GM18858 (cell line): ENCODE data around the gene WWTR1.

Experiments used
- ATAC-seq: cut with Tn5 transposase; IDR thresholded peaks from one replicate; pipeline ENCODE4 v1.9.1; 2021; ENCODE audit not compliant: unreplicated experiment

Gene WWTR1

DNA sequence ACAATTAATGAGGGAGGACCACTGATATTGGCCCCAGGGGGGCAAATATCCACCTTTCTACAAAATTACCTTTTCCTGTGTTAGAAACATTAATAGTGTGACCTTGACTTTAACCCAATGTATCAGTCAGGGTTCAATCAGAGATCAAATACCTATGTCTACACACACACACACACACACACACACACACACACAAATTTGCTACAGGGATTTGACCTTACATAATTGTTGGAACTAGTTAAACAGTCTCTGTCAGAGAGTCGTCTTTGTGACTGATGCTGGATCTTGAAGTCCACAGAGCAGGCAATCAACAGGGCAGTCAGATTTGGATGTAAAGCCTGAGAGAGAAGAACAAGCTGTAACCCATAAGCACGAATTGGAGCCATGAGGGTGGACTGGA lies 150.9 kb downstream of the WWTR1 start:
- ATAC-seq, result no peak

GRCh38 chr3:149506540-149506939 lies 151.3 kb downstream of the WWTR1 start:
- ATAC-seq, result no peak

GRCh38 chr3:149502438-149502837 lies 155.4 kb downstream of the WWTR1 start:
- ATAC-seq, result no peak

DNA sequence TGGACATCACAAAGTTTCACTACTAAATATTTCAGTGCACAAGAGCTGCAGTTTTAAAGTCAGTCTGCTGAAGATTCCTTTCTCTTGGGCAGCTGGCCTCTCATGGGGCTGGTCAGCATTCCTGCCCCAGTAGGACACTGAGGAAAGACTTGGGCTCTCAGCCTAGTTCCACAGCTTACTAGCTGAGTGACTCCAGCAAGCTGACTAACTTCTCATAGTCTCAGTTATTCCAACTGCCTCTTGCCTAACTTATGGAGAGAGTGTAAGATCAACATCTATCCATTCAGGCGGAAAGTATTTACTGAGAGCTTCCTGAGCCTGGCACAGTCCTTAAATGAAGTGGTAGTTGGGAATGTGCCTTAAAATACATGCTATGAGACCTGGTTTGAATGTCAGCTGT lies 156.3 kb downstream of the WWTR1 start:
- no peak for ATAC-seq

- no peak for ATAC-seq
Observed at GRCh38 chr3:149497966-149498670, 159.7 kb downstream of the WWTR1 start.

DNA sequence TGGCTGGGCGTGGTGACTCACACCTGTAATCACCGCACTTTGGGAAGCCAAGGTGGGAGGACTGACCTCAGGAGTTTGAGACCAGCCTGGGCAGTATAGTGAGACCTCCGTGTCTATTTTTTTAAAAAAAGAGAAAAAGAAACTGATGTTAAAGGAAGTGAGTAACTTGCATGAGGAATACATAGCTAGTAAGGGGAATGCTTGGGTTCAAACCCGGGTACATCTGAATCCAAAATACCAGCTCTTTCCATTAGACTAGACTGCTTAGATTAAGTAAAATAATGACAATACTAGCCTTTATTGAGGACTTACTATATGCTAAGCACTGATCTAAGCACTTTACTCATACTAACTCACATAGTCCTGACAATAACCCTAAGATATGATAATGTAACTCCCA lies 160.9 kb downstream of the WWTR1 start:
- no peak for ATAC-seq

DNA sequence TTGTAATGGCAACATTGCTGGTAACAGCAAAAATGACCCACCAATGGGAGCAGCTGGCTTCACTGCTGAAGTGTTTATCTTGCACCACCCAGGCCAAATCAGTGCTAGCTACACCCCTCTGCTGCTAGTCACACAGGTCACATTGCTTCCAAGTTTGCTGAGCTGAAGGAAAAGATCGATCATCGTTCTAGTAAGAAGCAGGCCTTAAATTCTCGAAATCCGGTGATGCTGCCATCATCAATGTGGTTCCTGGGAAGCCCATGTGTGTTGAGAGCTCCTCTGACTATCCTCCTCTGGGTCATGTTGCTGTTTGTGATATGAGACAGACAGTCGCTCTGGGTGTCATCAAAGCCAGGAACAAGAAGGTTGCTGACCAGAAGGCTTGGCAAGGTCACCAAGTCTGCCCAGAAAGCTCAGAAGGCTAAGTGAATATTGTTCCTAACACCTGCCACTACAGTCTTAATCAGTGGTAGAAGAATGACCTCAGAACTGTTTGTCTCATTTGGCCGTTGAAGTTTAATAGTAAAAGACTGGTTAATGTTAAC lies 162.2 kb downstream of the WWTR1 start:
- no peak for ATAC-seq

DNA sequence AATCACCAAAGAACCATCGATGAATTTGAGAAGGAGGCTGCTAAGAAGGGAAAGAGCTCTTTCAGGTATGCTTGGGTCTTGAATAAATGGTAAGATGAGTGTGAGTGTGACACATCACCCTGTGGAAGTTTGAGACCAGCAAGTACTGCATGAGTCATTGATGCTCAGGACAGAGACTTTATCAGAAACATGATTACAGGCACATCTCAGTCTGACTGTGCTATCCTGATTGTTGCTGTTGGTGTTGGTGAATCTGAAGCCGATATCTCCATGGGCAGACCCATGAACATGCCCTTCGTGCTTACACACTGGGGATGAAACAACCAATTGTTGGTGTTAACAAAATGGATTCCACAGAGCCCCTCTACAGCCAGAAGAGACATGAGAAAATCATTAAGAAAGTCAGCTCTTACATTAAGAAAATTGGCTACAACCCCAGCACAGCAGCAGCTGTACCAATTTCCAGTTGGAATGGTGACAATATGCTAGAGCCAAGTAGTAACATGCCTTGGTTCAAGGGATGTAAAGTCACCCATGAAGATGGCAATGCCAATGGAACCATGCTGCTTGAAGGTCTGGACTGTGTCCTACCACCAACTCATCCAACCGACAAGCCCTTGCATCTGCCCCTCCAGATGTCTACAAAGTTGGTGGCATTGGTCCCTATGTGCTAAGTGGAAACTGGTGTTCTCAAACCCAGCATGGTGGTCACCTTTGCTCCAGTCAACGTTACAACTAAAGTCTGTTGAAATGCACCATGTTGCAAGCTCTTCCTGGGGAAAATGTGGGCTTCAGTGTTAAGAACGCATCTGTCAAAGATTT lies 162.9 kb downstream of the WWTR1 start:
- no peak for ATAC-seq

DNA sequence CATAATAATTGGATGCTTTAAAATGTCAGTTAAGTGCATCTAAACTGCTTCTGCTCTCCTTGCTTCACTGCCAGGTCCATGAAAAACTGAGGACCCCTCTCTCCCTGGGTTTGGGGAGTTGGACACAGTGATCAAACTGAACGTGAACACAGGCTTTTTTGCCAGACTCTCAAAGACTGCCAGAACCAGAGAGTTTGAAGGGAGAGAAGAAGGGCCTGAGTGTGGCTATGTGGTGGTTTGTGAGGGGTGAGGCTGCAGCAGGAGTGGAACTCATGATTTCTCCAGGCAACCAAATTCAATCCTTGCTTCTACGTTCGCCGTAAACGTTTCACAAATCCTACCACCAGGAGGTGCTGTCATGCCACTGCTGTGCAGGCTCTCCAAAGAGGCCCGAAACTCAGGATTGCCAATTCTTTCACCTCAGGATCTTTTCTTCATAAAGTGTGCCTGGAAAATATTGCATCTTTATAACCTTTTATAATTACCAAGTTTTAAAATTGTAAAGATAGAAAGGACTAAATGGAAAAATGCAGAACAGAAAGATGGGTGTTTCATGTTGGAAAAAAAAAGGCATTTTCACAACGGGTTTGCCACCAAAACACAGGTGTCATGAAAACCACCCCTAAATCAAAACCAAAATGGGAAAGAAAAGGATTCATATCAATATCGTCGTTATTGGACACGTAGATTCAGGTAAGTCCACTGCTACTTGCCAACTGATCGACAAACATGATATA lies 163.6 kb downstream of the WWTR1 start:
- no peak for ATAC-seq

- ATAC-seq, result no peak
Observed at GRCh38 chr3:149493315-149494021, 164.4 kb downstream of the WWTR1 start.

- ATAC-seq, result no peak
Observed at GRCh38 chr3:149490260-149490971, 167.4 kb downstream of the WWTR1 start.

DNA sequence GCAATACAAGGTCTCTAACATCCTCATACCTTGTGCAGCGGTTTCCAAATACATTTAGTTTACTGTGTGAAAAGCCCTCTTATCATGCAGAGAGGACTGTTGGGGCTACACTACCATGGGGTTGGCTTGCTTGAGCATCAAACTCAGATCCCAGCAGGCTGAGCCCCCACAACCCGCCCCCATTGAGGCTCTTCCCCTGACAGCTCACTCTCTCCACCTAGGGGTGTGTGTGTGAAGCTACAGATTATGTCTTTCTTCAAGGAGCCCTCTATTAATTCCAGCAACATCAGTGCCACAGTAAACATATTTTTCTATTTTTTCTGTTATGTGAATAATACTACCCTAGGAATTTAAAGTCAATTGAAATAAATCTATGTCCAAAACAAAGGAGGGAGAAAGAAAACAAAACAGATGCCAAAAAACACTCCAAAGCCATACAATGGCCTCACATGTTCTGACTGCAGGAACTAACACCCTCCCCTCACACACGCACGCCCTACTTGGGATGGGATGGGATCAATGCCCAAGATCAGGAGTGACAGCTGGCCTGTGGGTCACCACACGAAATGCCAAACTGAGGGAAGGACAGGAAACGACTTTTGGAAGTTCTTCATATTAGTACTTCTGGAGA lies 168.7 kb downstream of the WWTR1 start:
- no peak for ATAC-seq

DNA sequence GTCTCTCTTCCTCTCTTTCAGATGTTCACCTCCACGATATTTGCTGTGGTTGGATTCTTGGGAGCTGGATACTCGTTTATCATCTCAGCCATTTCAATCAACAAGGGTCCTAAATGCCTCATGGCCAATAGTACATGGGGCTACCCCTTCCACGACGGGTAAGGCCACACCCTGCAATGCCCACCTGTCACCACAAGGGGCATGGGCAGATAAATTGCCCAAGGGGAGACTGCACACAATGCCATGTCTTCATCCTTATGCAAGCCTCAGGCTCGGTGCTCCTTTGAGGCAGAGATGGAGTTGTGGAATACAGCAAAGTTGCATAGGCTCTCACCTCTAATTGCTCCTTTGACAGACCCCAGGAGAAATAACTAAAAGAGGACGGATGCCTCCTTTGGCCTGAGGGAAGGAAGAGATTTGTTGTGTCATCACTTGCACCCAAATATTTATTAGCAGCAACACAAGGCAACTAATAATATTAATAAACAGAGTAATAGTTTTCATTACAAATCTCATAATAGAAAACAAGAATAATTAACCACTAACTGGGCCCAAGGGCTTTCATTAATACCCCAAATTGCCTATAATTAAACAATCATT lies 170.1 kb downstream of the WWTR1 start:
- no peak for ATAC-seq

GRCh38 chr3:149486726-149487125 lies 171.1 kb downstream of the WWTR1 start:
- no peak for ATAC-seq

DNA sequence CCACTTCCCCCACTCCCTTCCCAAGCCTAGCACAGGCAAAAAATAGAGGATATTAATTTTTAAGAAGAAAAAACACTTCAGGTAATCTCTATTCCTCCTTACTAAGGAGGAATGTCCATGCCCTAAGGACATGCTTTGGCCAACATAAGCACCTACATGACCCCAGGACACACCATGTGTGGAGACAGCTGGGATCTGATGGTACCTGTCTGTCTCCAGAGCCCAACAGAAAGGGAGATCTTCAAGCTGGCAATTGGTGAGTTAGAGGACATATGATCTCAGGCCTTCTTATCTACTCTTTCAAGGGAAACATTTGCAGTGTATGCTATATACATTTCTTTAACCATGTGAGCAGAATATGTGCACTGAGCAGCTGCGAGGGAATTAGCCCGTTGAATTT lies 176.3 kb downstream of the WWTR1 start:
- ATAC-seq, result no peak

DNA sequence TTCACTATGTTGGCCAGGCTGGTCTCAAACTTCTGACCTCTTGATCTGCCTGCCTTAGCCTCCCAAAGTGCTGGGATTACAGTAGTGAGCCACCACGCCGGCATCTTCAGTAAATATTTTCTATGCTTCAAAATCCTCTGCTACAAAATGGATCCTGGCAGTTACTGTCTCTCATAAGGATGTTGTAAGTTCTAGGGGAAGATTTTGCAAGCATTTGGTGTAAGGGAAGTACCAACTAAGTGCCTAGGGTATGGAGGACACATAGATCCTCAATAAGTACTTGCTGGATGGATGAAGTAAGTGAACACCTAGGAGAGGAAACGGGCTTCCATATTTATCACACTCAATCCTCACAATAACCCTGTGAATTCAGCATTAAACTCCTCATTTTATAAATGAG lies 176.8 kb downstream of the WWTR1 start:
- ATAC-seq, result no peak

GRCh38 chr3:149480326-149481017 lies 177.4 kb downstream of the WWTR1 start:
- peak; percentile 90 for ATAC-seq

GRCh38 chr3:149479621-149480325 lies 178.1 kb downstream of the WWTR1 start:
- no peak for ATAC-seq
